ENCODE results near the gene PROCA1. TPM values are rescaled to one million over a fixed set of nuclear protein-coding genes. Genes with fewer than 3 reads are reported as not detected.
"Not testable (repeated sequence)": the region's sequence is repeated elsewhere in the genome, so short reads cannot be mapped to it uniquely, and the experiment has no call there.

The PROCA1 gene
- total RNA-seq, 2 donors from 2014 or later, result 1.2 to 2.1 TPM

DNA sequence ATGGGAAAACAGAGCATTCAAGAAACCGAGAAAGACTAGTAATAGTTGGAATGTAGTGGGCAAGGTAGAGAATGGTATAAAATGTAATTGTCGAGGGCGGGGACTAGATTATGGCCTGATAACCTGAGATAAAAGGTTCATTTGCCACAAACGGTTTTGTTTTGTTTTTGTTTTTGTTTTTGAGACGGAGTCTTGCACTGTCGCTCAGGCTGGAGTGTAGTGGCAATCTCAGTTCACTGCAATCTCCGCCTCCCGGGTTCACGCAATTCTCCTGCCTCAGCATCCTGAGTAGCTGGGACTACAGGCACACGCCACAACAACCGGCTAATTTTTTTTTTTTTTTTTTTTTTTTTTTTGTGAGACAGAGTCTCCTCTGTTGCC, 18.3 kb upstream of the PROCA1 start:
- intact Hi-C loops (cut with DNase I), result loop anchor here (2.0 to 5.0 kb wide), 3 partner anchors 15 to 217 kb away; partner anchors contain the start of gene TRAF4 (in 1 of the 2)
- DNase-seq (ENCODE audit: low spot score), result no peak

DNA sequence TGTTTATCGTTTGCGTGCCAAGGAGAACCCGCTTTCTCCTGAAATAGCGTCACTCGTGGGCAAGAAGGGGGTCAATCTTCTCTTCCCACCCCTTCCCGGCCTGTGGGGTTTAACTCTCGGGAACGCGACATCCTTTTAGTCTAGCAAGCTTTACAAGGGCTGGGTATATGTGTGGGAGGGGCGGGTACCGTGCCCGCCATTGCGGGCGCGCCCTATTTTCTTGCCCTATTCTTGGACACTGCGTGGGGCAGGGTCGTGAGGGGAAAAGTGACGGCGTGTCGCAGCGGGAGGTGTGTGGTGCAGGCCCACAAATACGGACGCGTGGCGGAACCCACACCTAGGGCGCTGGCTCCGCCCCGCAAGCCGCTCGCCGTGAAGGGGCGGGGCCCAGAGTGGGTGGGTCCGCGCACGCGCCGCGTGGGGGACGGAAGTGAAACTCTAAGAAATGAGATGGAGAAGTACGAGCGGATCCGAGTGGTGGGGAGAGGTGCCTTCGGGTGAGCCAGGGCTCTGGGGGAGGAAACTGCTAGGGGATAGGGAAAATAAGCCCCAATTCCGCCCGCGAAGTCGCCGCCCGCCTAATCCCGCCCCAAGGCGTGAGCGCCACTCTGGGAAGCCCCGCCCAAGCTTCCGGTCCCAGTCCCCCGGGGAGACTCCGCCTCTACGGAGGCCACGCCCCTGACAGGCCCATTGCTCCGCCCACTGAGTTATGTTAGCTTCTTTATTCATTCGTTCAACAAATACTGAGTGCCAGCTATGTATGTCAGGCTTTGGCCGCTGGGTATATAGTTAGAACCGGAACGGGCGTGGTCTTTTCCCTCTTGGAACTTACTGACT, 16.9 kb upstream of the PROCA1 start, which contains the start of gene NEK8:
Gene NEK8 (plus strand): TSS at position 425 of the 837 bp plus-strand sequence. CDS start 26 bp downstream, at position 451.
- intact Hi-C loops (cut with DNase I), result loop anchor here (5.0 kb wide), 2 partner anchors 179 to 219 kb away; no protein-coding TSS in a partner anchor
- DNase-seq (ENCODE audit: low spot score), result peak; percentile 99

DNA sequence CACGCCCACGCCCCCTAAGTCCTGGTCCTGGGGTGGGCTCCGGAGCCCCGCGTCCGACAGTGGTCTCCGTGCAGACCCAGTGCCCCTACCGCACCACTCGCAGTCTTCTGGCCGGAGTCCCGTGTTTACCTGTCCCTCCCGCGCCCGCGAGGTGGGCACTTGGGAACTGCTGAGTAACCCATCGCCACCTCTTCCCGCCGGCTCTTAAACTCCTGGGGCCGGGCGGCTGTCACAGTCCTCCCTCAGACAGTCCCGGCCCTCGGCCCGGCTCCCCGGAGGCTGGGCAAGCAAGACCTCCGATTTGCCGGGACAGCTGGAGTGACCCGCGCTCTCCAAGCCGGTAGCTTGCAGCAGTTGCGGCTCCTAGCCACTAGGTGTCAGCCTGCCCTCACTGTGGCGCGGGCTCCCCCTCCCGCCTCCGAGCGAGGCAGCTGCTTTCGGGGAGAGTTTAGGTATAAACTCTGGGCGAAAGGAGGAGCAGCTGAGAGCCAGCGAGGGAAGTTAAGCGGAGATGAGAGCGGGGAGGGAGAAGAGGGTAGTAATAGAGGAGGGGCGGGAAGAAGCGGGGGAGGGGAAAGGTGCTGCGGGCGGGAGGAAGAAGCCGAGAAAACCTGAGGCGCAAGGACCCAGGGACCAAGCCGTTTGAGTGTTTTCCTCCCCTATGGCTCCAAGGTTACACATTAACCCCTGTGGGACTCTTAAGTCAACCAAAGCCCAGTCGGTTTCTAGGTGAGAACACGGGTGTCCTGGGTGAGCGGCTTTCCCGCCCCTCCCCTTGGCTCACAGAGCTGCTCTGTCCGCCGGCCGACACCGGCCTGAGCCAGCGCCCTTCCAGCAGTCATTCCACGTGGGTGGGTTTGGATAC, 15.2 kb upstream of the PROCA1 start:
- intact Hi-C loops (cut with DNase I), result loop anchor here (5.0 kb wide), 2 partner anchors 180 to 220 kb away; no protein-coding TSS in a partner anchor
- peak; percentile 98 for DNase-seq (ENCODE audit: low spot score)

DNA sequence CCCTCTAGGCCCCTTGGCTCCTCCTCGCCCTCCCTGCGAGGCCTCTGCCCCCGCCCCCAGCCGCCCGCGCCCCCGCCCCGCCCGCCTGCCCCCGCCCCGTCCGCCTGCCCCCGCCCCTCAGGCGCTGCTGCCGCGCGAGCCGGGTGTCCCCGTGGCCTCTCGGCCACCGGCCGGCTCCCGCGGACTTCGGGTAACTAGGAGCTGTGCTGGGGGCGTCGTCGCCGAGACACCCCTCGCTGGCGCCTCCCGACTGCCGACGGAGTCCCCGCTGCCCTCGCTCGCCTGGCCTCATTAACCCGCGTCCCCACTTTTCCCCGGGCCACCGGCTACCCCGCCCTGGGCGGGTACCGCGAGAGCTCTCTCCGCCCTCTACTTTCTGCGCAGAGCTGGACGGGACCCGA, 14.5 kb upstream of the PROCA1 start, which contains the start of gene TLCD1:
Gene TLCD1 (minus strand): TSS at position 8 of the 401 bp plus-strand sequence. CDS start 136 bp downstream, outside the sequence.
- DNase-seq (ENCODE audit: low spot score), result peak; percentile 91
- intact Hi-C loops (cut with DNase I), result loop anchor here (5.0 kb wide), 2 partner anchors 181 to 221 kb away; no protein-coding TSS in a partner anchor

GRCh38 chr17:28725660-28726225, 14.1 kb upstream of the PROCA1 start:
- intact Hi-C loops (cut with DNase I), result loop anchor here (5.0 kb wide), 2 partner anchors 182 to 222 kb away; no protein-coding TSS in a partner anchor
- peak; percentile 91 for DNase-seq (ENCODE audit: low spot score)

DNA sequence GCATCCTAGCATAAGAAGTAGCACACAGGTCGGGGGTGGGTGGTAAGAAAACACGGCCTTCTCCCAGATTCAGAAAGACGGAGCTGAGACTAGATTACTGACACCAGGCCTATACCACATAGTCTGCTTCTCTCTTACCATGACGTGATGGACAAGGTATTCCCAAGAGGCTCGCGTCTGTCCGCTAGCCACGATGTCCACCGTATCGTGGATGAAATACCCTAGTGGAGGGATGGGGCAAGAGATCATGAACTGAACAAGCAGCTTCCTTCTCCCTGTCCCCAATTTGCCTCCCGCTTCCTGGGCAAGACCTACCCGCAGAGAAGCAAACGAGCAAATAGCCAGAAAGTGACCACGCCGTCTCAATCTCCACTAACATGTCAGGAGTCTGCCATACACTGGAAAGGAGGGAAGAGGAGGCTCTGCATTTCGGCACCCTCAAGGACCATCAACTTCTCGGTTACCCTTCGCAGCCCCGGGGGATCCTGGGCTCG, 13.5 kb upstream of the PROCA1 start:
- no peak for DNase-seq (ENCODE audit: low spot score)
- intact Hi-C loops (cut with DNase I), result loop anchor here (5.0 kb wide), 2 partner anchors 182 to 222 kb away; no protein-coding TSS in a partner anchor

DNA sequence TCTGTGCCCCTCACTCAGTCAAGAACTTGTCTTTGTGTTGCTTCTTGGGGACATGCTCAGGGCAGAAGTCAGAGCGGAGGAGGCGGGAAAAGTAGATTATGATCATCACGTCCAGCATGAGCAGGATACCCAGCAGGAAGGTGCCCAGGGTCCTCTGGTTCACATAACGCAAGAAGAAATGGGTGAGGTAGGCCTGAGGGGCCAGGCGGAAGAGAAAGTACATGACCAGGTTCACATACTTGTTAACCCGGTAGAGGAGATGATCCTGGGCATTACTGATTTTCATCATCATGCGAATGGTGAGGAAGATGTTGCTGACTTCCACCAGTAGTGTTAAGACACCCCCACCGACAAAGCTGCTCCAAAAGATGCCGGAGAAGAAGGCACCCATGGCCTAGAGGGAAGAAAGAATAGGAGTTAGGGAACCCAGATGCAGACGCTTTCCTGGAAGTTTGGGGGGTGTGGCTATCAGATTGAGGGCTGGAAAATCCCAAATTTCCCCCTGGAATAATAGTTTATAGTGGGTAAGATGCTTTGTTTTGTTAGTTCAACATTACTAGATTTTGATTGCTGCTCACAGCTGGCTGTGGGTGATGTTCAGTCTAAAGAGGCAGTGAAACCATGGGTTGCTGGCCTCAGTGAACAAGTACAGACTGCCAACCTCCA, 12.9 kb upstream of the PROCA1 start:
- DNase-seq (ENCODE audit: low spot score), result no peak
- intact Hi-C loops (cut with DNase I), result loop anchor here (5.0 kb wide), 2 partner anchors 183 to 223 kb away; no protein-coding TSS in a partner anchor

- intact Hi-C loops (cut with DNase I); DNase-seq (ENCODE audit: low spot score): not testable (repeated sequence)
Observed at GRCh38 chr17:28723836-28724499, 12.3 kb upstream of the PROCA1 start.

- intact Hi-C loops (cut with DNase I), result no loop called here
- DNase-seq (ENCODE audit: low spot score), result no peak
Observed at GRCh38 chr17:28723159-28723835, 11.6 kb upstream of the PROCA1 start.

DNA sequence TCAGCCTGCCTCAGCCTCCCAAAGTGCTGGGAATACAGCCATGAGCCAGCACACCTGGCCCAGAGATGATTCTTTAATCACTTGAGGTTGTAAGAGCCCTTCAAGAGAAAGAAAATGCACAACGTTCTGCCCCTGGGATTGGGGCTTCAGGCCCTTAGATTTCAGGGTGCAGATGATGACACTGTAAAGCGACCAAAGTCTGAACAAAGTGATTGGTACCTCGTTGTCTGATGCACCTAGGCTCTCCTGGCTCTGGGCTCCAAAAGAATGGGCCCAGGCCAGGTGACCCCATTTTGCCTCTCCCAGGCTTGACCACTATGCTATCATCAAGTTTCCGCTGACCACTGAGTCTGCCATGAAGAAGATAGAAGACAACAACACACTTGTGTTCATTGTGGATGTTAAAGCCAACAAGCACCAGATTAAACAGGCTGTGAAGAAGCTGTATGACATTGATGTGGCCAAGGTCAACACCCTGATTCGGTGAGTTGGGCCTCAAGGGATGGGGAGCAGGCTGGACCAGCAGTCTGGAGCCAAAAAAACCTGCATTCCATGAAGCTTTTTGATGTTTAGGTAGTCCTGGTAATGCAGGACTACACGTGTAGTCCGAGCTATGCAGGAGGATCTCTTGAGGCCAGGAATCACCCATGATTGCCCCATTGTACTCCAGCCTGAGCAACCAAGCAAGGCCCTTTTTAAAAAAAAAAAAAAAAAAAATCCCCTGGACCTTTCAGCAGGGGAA, 10.9 kb upstream of the PROCA1 start:
- DNase-seq (ENCODE audit: low spot score), result no peak
- intact Hi-C loops (cut with DNase I), result no loop called here

DNA sequence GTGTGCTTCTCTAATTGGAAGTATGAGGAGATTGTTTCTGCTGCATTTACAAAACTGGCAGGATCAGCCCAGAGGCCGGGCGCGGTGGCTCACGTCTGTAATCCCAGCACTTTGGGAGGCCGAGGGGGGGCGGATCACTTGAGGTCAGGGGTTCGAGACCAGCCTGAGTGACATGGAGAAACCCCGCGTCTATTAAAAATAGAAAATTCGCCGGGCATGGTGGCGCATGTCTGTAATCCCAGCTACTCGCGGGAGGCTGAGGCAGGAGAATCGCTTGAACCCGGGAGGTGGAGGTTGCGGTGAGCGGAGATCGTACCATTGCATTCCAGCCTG, 9.3 kb upstream of the PROCA1 start:
- intact Hi-C loops (cut with DNase I); DNase-seq (ENCODE audit: low spot score): not testable (repeated sequence)

GRCh38 chr17:28720247-28720996, 8.7 kb upstream of the PROCA1 start:
- no peak for DNase-seq (ENCODE audit: low spot score)
- intact Hi-C loops (cut with DNase I), result no loop called here

- intact Hi-C loops (cut with DNase I), result no loop called here
- DNase-seq (ENCODE audit: low spot score), result no peak
Observed at GRCh38 chr17:28719021-28719433, 7.3 kb upstream of the PROCA1 start.

- no peak for DNase-seq (ENCODE audit: low spot score)
- intact Hi-C loops (cut with DNase I), result no loop called here
Observed at GRCh38 chr17:28718333-28719020, 6.8 kb upstream of the PROCA1 start.

DNA sequence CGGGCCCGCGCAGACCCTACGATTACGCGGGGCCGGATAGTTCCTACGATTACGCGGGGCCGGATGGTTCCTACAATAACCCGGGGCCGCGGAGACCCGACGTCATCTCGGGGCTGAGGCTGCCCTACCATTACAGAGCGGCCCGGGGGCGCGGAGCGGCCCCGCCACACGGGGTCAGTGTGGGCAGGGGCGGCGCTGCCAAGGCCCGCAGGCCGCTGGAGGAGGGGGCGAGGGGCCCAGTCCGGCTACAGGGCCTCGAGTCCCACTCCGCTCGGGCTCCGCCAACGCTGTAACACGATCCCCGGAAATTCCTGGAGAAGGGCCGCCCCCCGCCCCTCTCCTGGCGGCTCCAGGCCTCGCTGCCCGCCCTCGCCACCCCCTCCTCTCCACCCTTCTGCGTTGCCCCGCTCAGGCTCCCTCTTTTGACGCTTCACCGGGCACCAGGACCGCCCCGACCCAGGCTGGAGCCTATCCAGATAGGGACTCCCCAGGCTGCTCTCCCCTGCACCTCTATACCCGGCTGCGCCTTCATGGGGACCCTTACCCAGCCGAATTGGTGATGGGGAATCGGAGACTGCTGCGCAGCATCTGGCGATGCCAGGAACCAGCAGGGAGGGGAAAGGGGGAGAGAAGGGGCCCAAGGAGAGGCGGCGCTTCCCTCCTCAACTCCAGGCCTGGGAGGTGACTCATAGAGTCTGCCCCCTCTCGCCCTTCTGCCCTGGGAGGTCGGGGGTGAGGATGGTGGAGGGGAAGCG, 6.1 kb upstream of the PROCA1 start, which contains the start of gene RAB34:
Gene RAB34 (minus strand): TSS at position 291 of the 755 bp plus-strand sequence. CDS start 602 bp downstream, outside the sequence.
- peak; percentile 91 for DNase-seq (ENCODE audit: low spot score)
- intact Hi-C loops (cut with DNase I), result no loop called here
